Endothelial cell of umbilical vein (primary cell): ENCODE measurements around the gene KCTD14. TPM values are rescaled to one million over a fixed set of nuclear protein-coding genes. Genes with fewer than 3 reads are reported as not detected.

Experiments used
- BruUV-seq: library from RNA; stranded (reverse); fragments of 400-500 nt; replicated peaks from 2 replicates; lab custom pipeline; 2021; lab: Mats Ljungman, UMichigan
- CTCF ChIA-PET: fragments of 300-600, 350-600 bp; sonication (Branson Sonifier 250); formaldehyde crosslinking; loops from one replicate; lab custom pipeline; 2021; ENCODE audit warnings: antibody characterized with exemption, inconsistent platforms; lab: Charles Lee
- POLR2A ChIA-PET: fragments of 300-600, 350-600 bp; sonication (Branson Sonifier 250); formaldehyde crosslinking; loops from one replicate; lab custom pipeline; 2021; ENCODE audit warnings: antibody characterized with exemption, inconsistent platforms; lab: Charles Lee
- DNase-seq: peaks from one replicate; pipeline ENCODE4 v3.0.0-alpha.2; 2011; ENCODE audit warnings: low read depth, low spot score
- FAIRE-seq: peaks from 2 replicates; lab custom pipeline; 2011; peaks lifted over from hg19 to GRCh38; lab: Jason Lieb, UNC
- H2AFZ ChIP-seq: 2 replicates; pipeline ENCODE4 v1.6.0; 2012; ENCODE audit warnings: low read depth, low read length, control low read depth, inconsistent platforms
- H3K27ac ChIP-seq: 2 replicates; pipeline ENCODE4 v1.5.1; 2011; ENCODE audit warnings: low read depth, mild to moderate bottlenecking, control low read depth, low read length, moderate library complexity; ENCODE audit not compliant: insufficient read depth
- H3K27me3 ChIP-seq, 2 experiments: 2 replicates each; pipeline versions ENCODE4 v1.6.0 to v1.6.1; 2011; ENCODE audit warnings: low read length in 2 of 2, mixed read lengths in 1 of 2; ENCODE audit not compliant: control insufficient read depth in 2 of 2, insufficient read depth in 2 of 2
- H3K36me3 ChIP-seq, 2 experiments: 2 replicates in 1 of 2; 3 replicates in 1 of 2; pipeline ENCODE4 v1.5.1; 2011; ENCODE audit warnings: low read length in 2 of 2, mild to moderate bottlenecking in 1 of 2, moderate library complexity in 1 of 2; ENCODE audit not compliant: control insufficient read depth in 2 of 2, insufficient read depth in 2 of 2; ENCODE audit errors: extremely low read depth in 1 of 2
- H3K4me1 ChIP-seq: 3 replicates; pipeline ENCODE4 v1.5.1; 2011; ENCODE audit warnings: mild to moderate bottlenecking, low read length; ENCODE audit not compliant: control insufficient read depth, insufficient read depth; ENCODE audit errors: extremely low read depth
- H3K4me2 ChIP-seq: 2 replicates; pipeline ENCODE4 v1.6.1; 2011; ENCODE audit warnings: low read length, control low read depth, mixed read lengths; ENCODE audit not compliant: insufficient read depth
- H3K4me3 ChIP-seq, 3 experiments: fragments of 200-600 bp in 1 of 3; sonication (generic), shearing (Covaris generic) in 1 of 3; replicated peaks in 1 of 3; 2 replicates each; pipeline ENCODE4 v1.5.1; 2011 to 2016; ENCODE audit warnings: control low read depth in 3 of 3, low read length in 3 of 3, mild to moderate bottlenecking in 2 of 3, inconsistent platforms in 1 of 3, low read depth in 1 of 3, moderate library complexity in 1 of 3; ENCODE audit not compliant: insufficient read depth in 1 of 3
- H3K79me2 ChIP-seq: 2 replicates; pipeline ENCODE4 v1.6.0; 2012; ENCODE audit warnings: low read length, inconsistent platforms; ENCODE audit not compliant: control insufficient read depth, insufficient read depth
- H3K9ac ChIP-seq: replicated peaks from 2 replicates; pipeline ENCODE3; 2011; ENCODE audit warnings: low read length, control low read depth; ENCODE audit not compliant: insufficient read depth; ENCODE audit errors: extremely low read depth
- H3K9me1 ChIP-seq: replicated peaks from 3 replicates; pipeline ENCODE4 v1.6.0; 2011; ENCODE audit warnings: mild to moderate bottlenecking, low read length; ENCODE audit not compliant: control insufficient read depth, insufficient read depth; ENCODE audit errors: extremely low read depth
- H3K9me3 ChIP-seq: replicated peaks from 2 replicates; pipeline ENCODE4 v1.5.1; 2012; ENCODE audit warnings: low read length, inconsistent platforms; ENCODE audit not compliant: control insufficient read depth, insufficient read depth
- H4K20me1 ChIP-seq: replicated peaks from 2 replicates; pipeline ENCODE3; 2011; ENCODE audit warnings: mild to moderate bottlenecking, low read length; ENCODE audit not compliant: control insufficient read depth, insufficient read depth; ENCODE audit errors: extremely low read depth
- CTCF ChIP-seq, 2 donors: IDR thresholded peaks; 1 replicate in 1 of 2; 2 replicates in 1 of 2; pipeline ENCODE4 v1.5.1; 2011; ENCODE audit warnings: low read length in 2 of 2, mild to moderate bottlenecking in 2 of 2, moderate library complexity in 2 of 2, control low read depth in 1 of 2, inconsistent platforms in 1 of 2, low read depth in 1 of 2; ENCODE audit not compliant: insufficient read depth in 1 of 2; ENCODE audit errors: extremely low read depth in 1 of 2
- EZH2 ChIP-seq: IDR thresholded peaks from 2 replicates; pipeline ENCODE4 v1.6.1; 2012; ENCODE audit warnings: borderline replicate concordance, low read depth, mild to moderate bottlenecking, moderate library complexity, low read length, inconsistent platforms; ENCODE audit not compliant: severe bottlenecking
- FOS ChIP-seq: IDR thresholded peaks from 2 replicates; pipeline ENCODE4 v1.6.1; 2011; ENCODE audit warnings: mild to moderate bottlenecking, low read length, moderate library complexity, borderline replicate concordance; ENCODE audit not compliant: insufficient read depth
- GATA2 ChIP-seq: IDR thresholded peaks from 2 replicates; pipeline ENCODE4 v1.7.0; 2011; ENCODE audit warnings: low read depth, mild to moderate bottlenecking, moderate library complexity, mixed read lengths, low read length; ENCODE audit not compliant: insufficient read length, insufficient read depth
- JUN ChIP-seq: IDR thresholded peaks from 2 replicates; pipeline ENCODE4 v1.6.1; 2011; ENCODE audit warnings: borderline replicate concordance, low read depth; ENCODE audit not compliant: insufficient read length, insufficient read depth
- MAX ChIP-seq: IDR thresholded peaks from 2 replicates; pipeline ENCODE4 v1.6.1; 2011; ENCODE audit not compliant: insufficient read depth, insufficient read length
- MYC ChIP-seq: IDR thresholded peaks from one replicate; pipeline ENCODE4 v1.6.1; 2011; ENCODE audit warnings: mild to moderate bottlenecking, low read depth, low read length
- POLR2A ChIP-seq: IDR thresholded peaks from 2 replicates; pipeline ENCODE4 v1.6.1; 2012; ENCODE audit warnings: low read depth, mild to moderate bottlenecking, control low read depth, low read length
- POLR2AphosphoS5 ChIP-seq: IDR thresholded peaks from 2 replicates; pipeline ENCODE4 v1.6.1; 2012; ENCODE audit warnings: low read depth, mild to moderate bottlenecking, control low read depth, low read length, moderate library complexity; ENCODE audit not compliant: insufficient read depth
- dilution Hi-C: fragments of 300-500 bp; cut with MboI; formaldehyde crosslinking; loops from one replicate; pipeline ENCODE4 v1.15.0; 2019; ENCODE audit warnings: low sequenced_read_pairs; ENCODE audit not compliant: extremely low pct_ligation_motif_present
- intact Hi-C: fragments of 100-400 bp; cut with micrococcal nuclease; formaldehyde crosslinking; loops from one replicate; pipeline ENCODE4 v1.10.0; 2022
- polyA plus RNA-seq, 4 experiments: library from polyadenylated mRNA; depleted of rRNA in 3 of 4; stranded (reverse) in 3 of 4; unstranded in 1 of 4; fragments of >200 nt; gene quantifications; 2 replicates each; pipeline versions ENCODE4 v1.2.1 to v1.2.3, GENCODE V29; 2011 to 2012; ENCODE audit warnings: missing spikeins in 1 of 4
- total RNA-seq: library from RNA; stranded (reverse); gene quantifications from 2 replicates; pipeline ENCODE4 v1.2.3, GENCODE V29; 2021

The KCTD14 gene
- total and polyA plus RNA-seq, 2 donors (not counting 3 experiments of a cell fraction or from before 2014, with no cell fraction given): 0.57 to 1.8 TPM

GRCh38 chr11:78069465-78069864 lies 46.4 kb upstream of the KCTD14 start:
- Histone ChIP-seq H3K9ac (no peak overlapping the region), H3K9me1 (no peaks in the 10 kb centered on the region), H4K20me1 (no peaks in the 10 kb centered on the region), H3K36me3 (peaks cover 8 to 10% of the 10 kb centered on the region in 2 experiments), H3K4me1 (peaks cover 4% of the 10 kb centered on the region), H3K27me3 (no peaks in the 10 kb centered on the region), H3K27ac (no peak overlapping the region), H3K4me3 (no peak overlapping the region), H2AFZ (no peak overlapping the region), H3K79me2 (peaks cover 19% of the 10 kb centered on the region), H3K9me3 (no peaks in the 10 kb centered on the region), H3K4me2 (no peak overlapping the region)
- intact Hi-C loops: no loop called here
- DNase-seq: peak; percentile 32
- FAIRE-seq: no peak
- POLR2A ChIA-PET: no interaction called here
- dilution Hi-C loops: no loop called here
- CTCF ChIA-PET: interaction anchor here (1.0 to 2.9 kb wide), 4 partner anchors 9 to 495 kb away, joined by 3 to 12 read pairs (median 4); partner anchors contain the start of gene NDUFC2
- BruUV-seq: no TSS peak
- TF ChIP-seq FOS (no peak), JUN (no peak), CTCF (IDR thresholded peaks at IDR 0.05; ENCODE audit: extremely low read depth in 1 of 2, insufficient read depth in 1 of 2, low read depth in 1 of 2, low read length in 2 of 2) (no peak), MYC (no peak), EZH2 (no peak), POLR2AphosphoS5 (no peak), GATA2 (no peak), POLR2A (no peak), MAX (no peak)
